Putamen (tissue), 1 donor: ENCODE data around the gene SLC4A1AP.

ENCODE experiments used
- DNase-seq: peaks from one replicate; pipeline ENCODE4 v3.0.0-alpha.2; 2016; ENCODE audit warnings: low spot score

The SLC4A1AP gene

DNA sequence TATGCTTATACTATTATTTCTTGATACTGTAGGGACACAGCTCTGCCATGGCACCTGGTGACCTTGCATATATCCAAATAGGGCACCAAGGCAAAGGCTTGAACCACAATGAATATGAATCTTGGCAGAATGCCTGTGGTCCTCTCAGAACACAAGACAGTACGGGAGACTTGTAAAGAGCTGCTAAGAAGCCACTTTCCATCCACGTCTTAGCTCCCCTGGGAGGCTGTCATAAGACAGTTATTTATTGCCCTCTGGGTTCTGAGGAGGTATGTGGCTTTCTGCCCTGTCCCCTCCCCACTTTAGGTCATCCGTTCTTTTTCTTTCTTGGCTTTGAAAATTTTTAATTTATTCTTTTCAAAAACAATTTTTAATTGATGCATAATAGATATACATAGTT is 78.0 kb downstream of the SLC4A1AP start:
- DNase-seq = no peak

DNA sequence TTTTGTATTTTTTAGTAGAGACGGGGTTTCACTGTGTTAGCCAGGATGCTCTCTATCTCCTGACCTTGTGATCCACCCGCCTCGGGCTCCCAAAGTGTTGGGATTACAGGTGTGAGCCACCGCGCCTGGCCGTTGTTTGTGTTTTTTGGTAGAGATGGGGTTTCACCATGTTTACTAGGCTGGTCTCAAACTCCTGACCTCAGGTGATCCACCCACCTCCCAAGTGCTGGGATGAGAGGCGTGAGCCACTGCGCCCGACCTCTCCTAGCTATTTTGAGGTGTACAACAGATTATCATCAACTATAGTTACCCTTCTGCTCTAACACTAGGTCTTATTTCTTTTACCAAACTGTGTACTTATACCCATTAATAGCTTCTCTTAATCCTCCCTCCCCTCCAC is 78.9 kb downstream of the SLC4A1AP start:
- no peak for DNase-seq
